HepG2 (cell line): ENCODE results near the gene ZNF491. TPM values are rescaled to one million over a fixed set of nuclear protein-coding genes. Genes with fewer than 3 reads are reported as not detected.

Experiments
- ATAC-seq: fragments of 200-7000 bp; cut with Tn5 transposase; 3 replicates; pipeline ENCODE4 v1.9.1; 2020; ENCODE audit warnings: mild to moderate bottlenecking, moderate library complexity
- BruUV-seq: library from RNA; stranded (reverse); fragments of 400-500 nt; replicated peaks from 2 replicates; lab custom pipeline; 2021; lab: Mats Ljungman, UMichigan
- CTCF ChIA-PET: fragments of 300-600 bp; formaldehyde crosslinking; extraction: SDS; loops from one replicate; lab custom pipeline; 2021; ENCODE audit warnings: low total read pairs, inconsistent platforms, low intra/inter-chr PET ratio; lab: Yijun Ruan, JAX
- POLR2A ChIA-PET: fragments of 350-600 bp; sonication (Branson Sonifier 250); formaldehyde crosslinking; loops from one replicate; lab custom pipeline; 2020; ENCODE audit warnings: antibody characterized with exemption, inconsistent platforms; lab: Yijun Ruan, JAX
- DNase-seq: peaks from one replicate; pipeline ENCODE4 v3.0.0-alpha.2; 2015; ENCODE audit warnings: low spot score
- FAIRE-seq: peaks from 3 replicates; lab custom pipeline; 2011; peaks lifted over from hg19 to GRCh38; lab: Jason Lieb, UNC
- H2AFZ ChIP-seq: one replicate; pipeline ENCODE4 v1.6.1; 2011; ENCODE audit warnings: low read length, inconsistent platforms
- H3K27ac ChIP-seq: fragments of 300-600 bp; 3 replicates; pipeline ENCODE4 v1.8.0; 2011; ENCODE audit warnings: mixed run types, mild to moderate bottlenecking, mixed read lengths, low read length, inconsistent platforms; ENCODE audit not compliant: insufficient read depth; ENCODE audit errors: extremely low read length
- H3K27me3 ChIP-seq, 2 experiments: fragments of 200-600 bp in 1 of 2; 2 replicates in 1 of 2; 3 replicates in 1 of 2; pipeline versions ENCODE4 v1.6.0 to v1.8.0; 2011; ENCODE audit warnings: low read length in 2 of 2, mild to moderate bottlenecking in 2 of 2, moderate library complexity in 2 of 2, inconsistent platforms in 1 of 2; ENCODE audit not compliant: insufficient read depth in 2 of 2, control insufficient read depth in 1 of 2
- H3K36me3 ChIP-seq, 2 experiments: fragments of 200-600 bp in 1 of 2; replicated peaks in 1 of 2; 2 replicates in 1 of 2; 3 replicates in 1 of 2; pipeline versions ENCODE4 v1.5.1 to v1.8.0; 2011; ENCODE audit warnings: low read length in 2 of 2, inconsistent platforms in 1 of 2; ENCODE audit not compliant: insufficient read depth in 2 of 2, control insufficient read depth in 1 of 2
- H3K4me1 ChIP-seq: 2 replicates; pipeline ENCODE4 v1.5.1; 2012; ENCODE audit warnings: low read length, inconsistent platforms; ENCODE audit not compliant: insufficient read depth
- H3K4me2 ChIP-seq: 2 replicates; pipeline ENCODE4 v1.6.0; 2011; ENCODE audit warnings: low read depth, low read length, inconsistent platforms
- H3K4me3 ChIP-seq, 3 experiments: fragments of 200-600 bp in 1 of 3; sonication (generic), shearing (Covaris generic) in 1 of 3; replicated peaks in 1 of 3; 2 replicates each; pipeline ENCODE4 v1.5.1; 2011 to 2016; ENCODE audit warnings: low read length in 3 of 3, inconsistent platforms in 2 of 3, low read depth in 2 of 3, mild to moderate bottlenecking in 2 of 3, control low read depth in 1 of 3, mixed read lengths in 1 of 3; ENCODE audit not compliant: insufficient read depth in 1 of 3
- H3K79me2 ChIP-seq: one replicate; pipeline ENCODE4 v1.6.1; 2011; ENCODE audit warnings: low read length, inconsistent platforms; ENCODE audit not compliant: insufficient read depth
- H3K9ac ChIP-seq: 2 replicates; pipeline ENCODE4 v1.6.0; 2011; ENCODE audit warnings: mild to moderate bottlenecking, low read depth, low read length, inconsistent platforms; ENCODE audit not compliant: insufficient read depth
- H3K9me3 ChIP-seq: 2 replicates; pipeline ENCODE4 v1.5.1; 2012; ENCODE audit warnings: mild to moderate bottlenecking, low read length
- H4K20me1 ChIP-seq: 2 replicates; pipeline ENCODE4 v1.6.0; 2011; ENCODE audit warnings: inconsistent platforms, mild to moderate bottlenecking, low read length, moderate library complexity; ENCODE audit not compliant: insufficient read depth
- CBFB ChIP-seq: sonication (generic); formaldehyde crosslinking; IDR thresholded peaks from 2 replicates; pipeline ENCODE4 v1.4.0; 2020; ENCODE audit warnings: missing genetic modification reagents
- FLYWCH1 ChIP-seq: sonication (generic); formaldehyde crosslinking; IDR thresholded peaks from 2 replicates; pipeline ENCODE4 v1.8.1; 2023; ENCODE audit warnings: mild to moderate bottlenecking, missing genetic modification reagents
- KDM1A ChIP-seq: IDR thresholded peaks from 2 replicates; pipeline ENCODE4 v1.6.1; 2016; ENCODE audit warnings: missing compliant biosample characterization
- KLF12 ChIP-seq: sonication (generic); formaldehyde crosslinking; IDR thresholded peaks from 2 replicates; pipeline ENCODE4 v1.4.0; 2020; ENCODE audit warnings: missing genetic modification reagents, borderline replicate concordance
- SYNCRIP ChIP-seq: fragments of 200-400 bp; formaldehyde crosslinking; IDR thresholded peaks from 2 replicates; pipeline ENCODE4 v1.6.1; 2018; ENCODE audit warnings: mild to moderate bottlenecking, low read depth, low read length; ENCODE audit not compliant: insufficient read depth
- TBP ChIP-seq: sonication (generic); formaldehyde crosslinking; IDR thresholded peaks from 2 replicates; pipeline ENCODE4 v1.5.0; 2020; ENCODE audit warnings: missing genetic modification reagents
- ZKSCAN5 ChIP-seq: sonication (generic); formaldehyde crosslinking; IDR thresholded peaks from 2 replicates; pipeline ENCODE4 v1.5.1; 2020; ENCODE audit warnings: mild to moderate bottlenecking, missing genetic modification reagents
- ZKSCAN8 ChIP-seq: IDR thresholded peaks from 2 replicates; pipeline ENCODE4 v1.6.1; 2016; ENCODE audit warnings: borderline replicate concordance, missing genetic modification reagents, missing compliant biosample characterization
- ZNF180 ChIP-seq: sonication (generic); formaldehyde crosslinking; IDR thresholded peaks from 2 replicates; pipeline ENCODE4 v1.4.0; 2020; ENCODE audit warnings: low read depth, missing genetic modification reagents, borderline replicate concordance
- ZNF672 ChIP-seq: sonication (generic); formaldehyde crosslinking; IDR thresholded peaks from 2 replicates; pipeline ENCODE4 v1.8.1; 2022; ENCODE audit warnings: missing genetic modification reagents
- ZSCAN21 ChIP-seq: sonication (generic); formaldehyde crosslinking; IDR thresholded peaks from 2 replicates; pipeline ENCODE4 v1.8.0; 2022; ENCODE audit warnings: mild to moderate bottlenecking, missing genetic modification reagents, moderate library complexity, borderline replicate concordance
- WGBS: methylation state at CpG from one replicate; pipeline ENCODE4 v1.1.6; 2017; ENCODE audit warnings: low lambda C conversion rate; 5-methylcytosine and 5-hydroxymethylcytosine counted together
- in situ Hi-C: cut with HindIII; loops from 2 replicates; pipeline ENCODE4 v1.10.0; 2017; ENCODE audit warnings: low pct_unique_long_range_greater_than_20kb; ENCODE audit not compliant: extremely low pct_ligation_motif_present
- intact Hi-C: fragments of 100-400 bp; cut with micrococcal nuclease; formaldehyde crosslinking; loops from one replicate; pipeline ENCODE4 v1.10.0; 2022; ENCODE audit not compliant: unreplicated experiment
- polyA plus RNA-seq, 8 experiments: library from polyadenylated mRNA; depleted of rRNA in 3 of 8; stranded (reverse) in 7 of 8; unstranded in 1 of 8; fragments of >200 nt; fragmentation: Illumina TruSeq in 4 of 8; extraction: Trizol in 4 of 8; gene quantifications; 2 replicates each; pipeline versions ENCODE4 v1.2.1 to v1.2.3, GENCODE V29; 2011 to 2016; ENCODE audit warnings: low read depth in 4 of 8, missing spikeins in 1 of 8, mixed read lengths in 1 of 8; ENCODE audit not compliant: insufficient read depth in 1 of 8
- total RNA-seq, 5 experiments: library from RNA; depleted of rRNA; stranded (reverse); fragments of >200 nt; fragmentation: Illumina TruSeq; extraction: Trizol; gene quantifications; 2 replicates each; pipeline ENCODE4 v1.2.3, GENCODE V29; 2016; ENCODE audit warnings: low read depth in 1 of 5
- TF ChIP-seq, protein P1 (sequence below): sonication (generic); formaldehyde crosslinking; IDR thresholded peaks from 2 replicates; pipeline ENCODE4 v1.5.0; 2020; ENCODE audit warnings: missing genetic modification reagents
- TF ChIP-seq, protein P2 (sequence below): IDR thresholded peaks from 2 replicates; pipeline ENCODE4 v1.6.1; 2018; ENCODE audit warnings: missing genetic modification reagents
- TF ChIP-seq, protein P3 (sequence below): sonication (generic); formaldehyde crosslinking; IDR thresholded peaks from 2 replicates; pipeline ENCODE4 v1.8.1; 2023; ENCODE audit warnings: mild to moderate bottlenecking, inconsistent platforms, moderate library complexity, missing genetic modification reagents, borderline replicate concordance
- TF ChIP-seq, protein P4 (sequence below): sonication (generic); formaldehyde crosslinking; IDR thresholded peaks from 2 replicates; pipeline ENCODE4 v1.5.0; 2020; ENCODE audit warnings: missing genetic modification reagents, mild to moderate bottlenecking, borderline replicate concordance

Gene ZNF491
- total and polyA plus RNA-seq, 2 of the 13 experiments (the other 11 are each of a cell fraction or from before 2014, with no cell fraction given): 0.57 to 2.2 TPM

DNA sequence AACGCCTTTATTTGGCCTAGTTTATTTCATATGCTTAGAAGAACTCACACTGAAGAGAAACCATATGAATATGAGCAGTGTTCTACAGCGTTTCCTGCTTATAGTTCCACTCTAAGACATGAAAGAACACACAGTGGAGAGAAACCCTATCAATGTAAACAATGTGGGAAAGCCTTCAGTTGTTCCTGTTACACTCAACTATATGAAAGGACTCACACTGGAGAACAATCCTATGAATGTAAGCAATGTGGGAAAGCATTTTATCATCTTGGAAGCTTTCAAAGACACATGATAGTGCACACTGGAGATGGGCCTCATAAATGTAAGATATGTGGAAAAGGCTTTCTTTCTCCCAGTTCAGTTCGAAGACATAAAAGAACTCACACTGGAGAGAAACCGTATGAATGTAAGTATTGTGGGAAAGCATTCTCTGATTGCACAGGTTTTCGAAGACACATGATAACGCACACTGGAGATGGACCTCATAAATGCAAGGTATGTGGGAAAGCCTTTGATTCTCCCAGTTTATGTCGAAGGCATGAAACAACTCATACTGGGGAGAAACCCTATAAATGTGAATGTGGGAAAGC lies 17.8 kb upstream of the ZNF491 start (continued):
- TF ChIP-seq, protein P1, sequence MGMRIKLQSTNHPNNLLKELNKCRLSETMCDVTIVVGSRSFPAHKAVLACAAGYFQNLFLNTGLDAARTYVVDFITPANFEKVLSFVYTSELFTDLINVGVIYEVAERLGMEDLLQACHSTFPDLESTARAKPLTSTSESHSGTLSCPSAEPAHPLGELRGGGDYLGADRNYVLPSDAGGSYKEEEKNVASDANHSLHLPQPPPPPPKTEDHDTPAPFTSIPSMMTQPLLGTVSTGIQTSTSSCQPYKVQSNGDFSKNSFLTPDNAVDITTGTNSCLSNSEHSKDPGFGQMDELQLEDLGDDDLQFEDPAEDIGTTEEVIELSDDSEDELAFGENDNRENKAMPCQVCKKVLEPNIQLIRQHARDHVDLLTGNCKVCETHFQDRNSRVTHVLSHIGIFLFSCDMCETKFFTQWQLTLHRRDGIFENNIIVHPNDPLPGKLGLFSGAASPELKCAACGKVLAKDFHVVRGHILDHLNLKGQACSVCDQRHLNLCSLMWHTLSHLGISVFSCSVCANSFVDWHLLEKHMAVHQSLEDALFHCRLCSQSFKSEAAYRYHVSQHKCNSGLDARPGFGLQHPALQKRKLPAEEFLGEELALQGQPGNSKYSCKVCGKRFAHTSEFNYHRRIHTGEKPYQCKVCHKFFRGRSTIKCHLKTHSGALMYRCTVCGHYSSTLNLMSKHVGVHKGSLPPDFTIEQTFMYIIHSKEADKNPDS (CRISPR knock-in tag): no peak
- no peak for TF ChIP-seq ZKSCAN5 (CRISPR knock-in tag)
- TF ChIP-seq KLF12 (CRISPR knock-in tag): no peak
- TF ChIP-seq ZNF180 (CRISPR knock-in tag): no peak

DNA sequence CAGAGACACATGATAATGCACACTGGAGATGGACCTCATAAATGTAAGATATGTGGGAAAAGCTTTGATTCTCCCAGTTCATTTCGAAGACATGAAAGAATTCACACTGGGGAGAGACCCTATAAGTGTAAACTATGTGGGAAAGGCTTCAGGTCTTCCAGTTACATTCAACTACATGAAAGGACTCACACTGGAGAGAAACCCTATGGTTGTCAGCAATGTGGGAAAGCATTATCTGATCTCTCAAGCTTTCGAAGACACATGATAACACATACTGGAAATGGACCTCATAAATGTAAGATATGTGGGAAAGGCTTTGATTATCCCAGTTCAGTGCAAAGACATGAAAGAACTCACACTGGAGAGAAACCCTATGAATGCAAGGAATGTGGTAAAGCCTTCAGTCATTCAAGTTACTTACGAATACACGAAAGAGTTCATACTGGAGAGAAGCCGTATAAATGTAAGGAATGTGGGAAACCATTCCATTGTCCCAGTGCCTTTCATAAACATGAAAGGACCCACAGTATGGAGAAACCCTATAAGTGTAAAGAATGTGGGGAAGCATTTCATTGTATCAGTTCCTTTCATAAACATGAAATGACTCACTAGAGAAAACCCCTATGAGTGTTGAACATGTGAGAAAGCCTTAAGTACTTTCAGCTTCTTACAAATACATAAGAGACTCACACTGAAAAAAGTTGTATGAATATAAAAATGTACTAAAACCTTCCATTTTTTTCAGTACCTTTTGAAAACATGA lies 16.8 kb upstream of the ZNF491 start:
- DNase-seq (peak; percentile 36), FAIRE-seq (no peak), ATAC-seq (no peak)
- CTCF ChIA-PET: no interaction called here
- H3K4me1 ChIP-seq: peaks cover 12% of the 10 kb centered on the region
- no peaks in the 10 kb centered on the region for H4K20me1 ChIP-seq
- no peak overlapping the region for H3K4me3 ChIP-seq
- no peak overlapping the region for H2AFZ ChIP-seq
- no peaks in the 10 kb centered on the region for H3K9me3 ChIP-seq
- POLR2A ChIA-PET: no interaction called here
- BruUV-seq: no TSS peak
- no peak overlapping the region for H3K9ac ChIP-seq
- intact Hi-C loops: no loop called here
- H3K36me3 ChIP-seq: peaks cover 8 to 34% of the 10 kb centered on the region in 2 experiments
- in situ Hi-C loops: loop anchor here (10.0 kb wide), 1 partner anchor 107 kb away; no protein-coding TSS in a partner anchor
- no peak overlapping the region for H3K27ac ChIP-seq
- H3K27me3 ChIP-seq: no peaks in the 10 kb centered on the region
- no peaks in the 10 kb centered on the region for H3K79me2 ChIP-seq
- TF ChIP-seq, protein P2, sequence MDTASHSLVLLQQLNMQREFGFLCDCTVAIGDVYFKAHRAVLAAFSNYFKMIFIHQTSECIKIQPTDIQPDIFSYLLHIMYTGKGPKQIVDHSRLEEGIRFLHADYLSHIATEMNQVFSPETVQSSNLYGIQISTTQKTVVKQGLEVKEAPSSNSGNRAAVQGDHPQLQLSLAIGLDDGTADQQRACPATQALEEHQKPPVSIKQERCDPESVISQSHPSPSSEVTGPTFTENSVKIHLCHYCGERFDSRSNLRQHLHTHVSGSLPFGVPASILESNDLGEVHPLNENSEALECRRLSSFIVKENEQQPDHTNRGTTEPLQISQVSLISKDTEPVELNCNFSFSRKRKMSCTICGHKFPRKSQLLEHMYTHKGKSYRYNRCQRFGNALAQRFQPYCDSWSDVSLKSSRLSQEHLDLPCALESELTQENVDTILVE: no peak
- TF ChIP-seq FLYWCH1 (CRISPR knock-in tag): no peak
- TF ChIP-seq, protein P3, sequence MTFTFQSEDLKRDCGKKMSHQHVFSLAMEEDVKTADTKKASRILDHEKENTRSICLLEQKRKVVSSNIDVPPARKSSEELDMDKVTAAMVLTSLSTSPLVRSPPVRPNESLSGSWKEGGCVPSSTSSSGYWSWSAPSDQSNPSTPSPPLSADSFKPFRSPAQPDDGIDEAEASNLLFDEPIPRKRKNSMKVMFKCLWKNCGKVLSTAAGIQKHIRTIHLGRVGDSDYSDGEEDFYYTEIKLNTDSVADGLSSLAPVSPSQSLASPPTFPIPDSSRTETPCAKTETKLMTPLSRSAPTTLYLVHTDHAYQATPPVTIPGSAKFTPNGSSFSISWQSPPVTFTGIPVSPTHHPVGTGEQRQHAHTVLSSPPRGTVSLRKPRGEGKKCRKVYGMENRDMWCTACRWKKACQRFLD (CRISPR knock-in tag): no peak
- TF ChIP-seq TBP: no peak
- no peak for TF ChIP-seq ZSCAN21 (CRISPR knock-in tag)
- TF ChIP-seq ZNF672 (CRISPR knock-in tag): no peak
- no peak for TF ChIP-seq SYNCRIP
- TF ChIP-seq, protein P4, sequence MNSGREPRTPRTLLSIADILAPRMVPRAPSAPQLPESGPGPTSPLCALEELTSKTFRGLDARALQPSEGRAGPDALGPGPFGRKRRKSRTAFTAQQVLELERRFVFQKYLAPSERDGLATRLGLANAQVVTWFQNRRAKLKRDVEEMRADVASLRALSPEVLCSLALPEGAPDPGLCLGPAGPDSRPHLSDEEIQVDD (CRISPR knock-in tag): no peak
- no peak for TF ChIP-seq CBFB (CRISPR knock-in tag)
- no peak for TF ChIP-seq ZKSCAN8 (CRISPR knock-in tag)
- no peak for TF ChIP-seq KDM1A
- 95% methylated on average over 5 of the region's 5 CpGs for WGBS
- H3K4me2 ChIP-seq: no peak overlapping the region
